ENCODE results near the gene MCTP1.
"Not testable (repeated sequence)": the region's sequence is repeated elsewhere in the genome, so short reads cannot be mapped to it uniquely, and the experiment has no call there.

MCTP1 gene

GRCh38 chr5:95178046-95178651, 106.7 kb downstream of the MCTP1 start:
- DNase-seq (ENCODE audit: low spot score) = peak; percentile 90

- no peak for DNase-seq (ENCODE audit: low spot score)
These were observed 107.4 kb downstream of the MCTP1 start for GRCh38 chr5:95177456-95177855.

- DNase-seq (ENCODE audit: low spot score) = no peak
These were observed 109.8 kb downstream of the MCTP1 start for GRCh38 chr5:95175106-95175505.

GRCh38 chr5:95172659-95173058, 112.2 kb downstream of the MCTP1 start:
- DNase-seq (ENCODE audit: low spot score) = no peak

- DNase-seq (ENCODE audit: low spot score) = no peak
These were observed 120.0 kb downstream of the MCTP1 start for GRCh38 chr5:95164861-95165260.

GRCh38 chr5:95163079-95163478, 121.8 kb downstream of the MCTP1 start:
- no peak for DNase-seq (ENCODE audit: low spot score)

GRCh38 chr5:95162231-95162992, 122.5 kb downstream of the MCTP1 start:
- no peak for DNase-seq (ENCODE audit: low spot score)

GRCh38 chr5:95159603-95160002, 125.3 kb downstream of the MCTP1 start:
- DNase-seq (ENCODE audit: low spot score) = no peak

- DNase-seq (ENCODE audit: low spot score) = no peak
These were observed 129.0 kb downstream of the MCTP1 start for GRCh38 chr5:95155888-95156287.

GRCh38 chr5:95153511-95153910, 131.4 kb downstream of the MCTP1 start:
- DNase-seq (ENCODE audit: low spot score) = no peak

- no peak for DNase-seq (ENCODE audit: low spot score)
These were observed 132.4 kb downstream of the MCTP1 start for GRCh38 chr5:95152535-95152934.

GRCh38 chr5:95152131-95152530, 132.8 kb downstream of the MCTP1 start:
- no peak for DNase-seq (ENCODE audit: low spot score)

- no peak for DNase-seq (ENCODE audit: low spot score)
These were observed 133.2 kb downstream of the MCTP1 start for GRCh38 chr5:95151694-95152093.

GRCh38 chr5:95149387-95149786, 135.5 kb downstream of the MCTP1 start:
- DNase-seq (ENCODE audit: low spot score) = no peak

GRCh38 chr5:95148453-95148852, 136.4 kb downstream of the MCTP1 start:
- no peak for DNase-seq (ENCODE audit: low spot score)

GRCh38 chr5:95143858-95144257, 141.0 kb downstream of the MCTP1 start:
- DNase-seq (ENCODE audit: low spot score) = not testable (repeated sequence)

GRCh38 chr5:95142145-95142544, 142.7 kb downstream of the MCTP1 start:
- no peak for DNase-seq (ENCODE audit: low spot score)

- no peak for DNase-seq (ENCODE audit: low spot score)
These were observed 143.8 kb downstream of the MCTP1 start for GRCh38 chr5:95141141-95141540.

GRCh38 chr5:95134326-95134725, 150.6 kb downstream of the MCTP1 start:
- DNase-seq (ENCODE audit: low spot score) = no peak

- DNase-seq (ENCODE audit: low spot score) = no peak
These were observed 152.8 kb downstream of the MCTP1 start for GRCh38 chr5:95132096-95132495.

GRCh38 chr5:95130941-95131340, 154.0 kb downstream of the MCTP1 start:
- DNase-seq (ENCODE audit: low spot score) = no peak

GRCh38 chr5:95124731-95125130, 160.2 kb downstream of the MCTP1 start:
- no peak for DNase-seq (ENCODE audit: low spot score)

- no peak for DNase-seq (ENCODE audit: low spot score)
These were observed 160.8 kb downstream of the MCTP1 start for GRCh38 chr5:95124101-95124500.

- DNase-seq (ENCODE audit: low spot score) = no peak
These were observed 170.0 kb downstream of the MCTP1 start for GRCh38 chr5:95114902-95115301.

All from ecto neural progenitor cell (in vitro differentiated cells).